Left lung (tissue), 10 donors: Measurements from ENCODE around the gene DDAH1. TPM values are rescaled to one million over a fixed set of nuclear protein-coding genes. Genes with fewer than 3 reads are reported as not detected.
A peak's percentile ranks its signal among the peaks of the same experiment; 100 is the strongest.
"Not testable (repeated sequence)": the region's sequence is repeated elsewhere in the genome, so short reads cannot be mapped to it uniquely, and the experiment has no call there.

Source experiments
- ATAC-seq: fragments of 200-7000 bp; cut with Tn5 transposase; one replicate; pipeline ENCODE4 v1.9.1; 2020; ENCODE audit warnings: moderate library complexity
- DNase-seq, 4 donors: peaks; one replicate each; pipeline ENCODE4 v3.0.0-alpha.2; 2013 to 2020
- H3K27ac ChIP-seq, 2 donors: fragments of 200-600 bp; sonication (generic) in 1 of 2; one replicate each; pipeline versions ENCODE4 v1.5.0 to v1.8.0; 2020 to 2021
- H3K27me3 ChIP-seq, 2 donors: fragments of 200-600 bp; sonication (generic) in 1 of 2; one replicate each; pipeline versions ENCODE4 v1.5.0 to v1.8.0; 2020 to 2021
- H3K36me3 ChIP-seq, 2 donors: fragments of 200-600 bp; sonication (generic) in 1 of 2; one replicate each; pipeline versions ENCODE4 v1.5.0 to v1.8.0; 2020 to 2021
- H3K4me1 ChIP-seq, 2 donors: fragments of 200-600 bp; one replicate each; pipeline ENCODE4 v1.8.0; 2021
- H3K4me3 ChIP-seq, 2 donors: fragments of 200-600 bp; sonication (generic) in 1 of 2; one replicate each; pipeline versions ENCODE4 v1.5.0 to v1.8.0; 2020 to 2021; ENCODE audit warnings: mild to moderate bottlenecking in 1 of 2
- H3K9me3 ChIP-seq, 2 donors: fragments of 200-600 bp; sonication (generic) in 1 of 2; one replicate each; pipeline versions ENCODE4 v1.5.0 to v1.8.0; 2020 to 2021
- intact Hi-C, 2 donors: fragments of 100-400 bp; cut with DNase I; formaldehyde crosslinking; loops; one replicate each; pipeline versions ENCODE4 v1.11.2 to v1.14.2; 2022
- polyA plus RNA-seq, 6 donors: library from polyadenylated mRNA; unstranded; fragments of 120-200 nt; gene quantifications; one replicate each; pipeline ENCODE4 v1.2.1, GENCODE V29; 2013; ENCODE audit not compliant: insufficient read length in 6 of 6
- total RNA-seq, 2 donors: library from RNA; stranded (reverse); fragmentation: NEBNext Ultra II Directional; extraction: Animal tissue kit (Norgen Biotek cat#: 25700); gene quantifications; one replicate each; pipeline ENCODE4 v1.2.1, GENCODE V29; 2021
- TF ChIP-seq, protein P1 (sequence below), 2 donors: fragments of 200-600 bp; sonication (generic) in 1 of 2; IDR thresholded peaks; one replicate each; pipeline versions ENCODE4 v1.5.0 to v1.8.0; 2021; ENCODE audit warnings: antibody characterized with exemption in 2 of 2
- donor health status: DM: no; HTN: yes; CAD: no.
- donor health status: DM: no; HTN: no; CAD: no.

DDAH1 gene
- total and polyA plus RNA-seq, 8 donors: 71.5 to 121 (median 89.8) TPM

- H3K36me3 ChIP-seq: no peaks in the 10 kb centered on the region
- H3K27me3 ChIP-seq: no peaks in the 10 kb centered on the region
- no peaks in the 10 kb centered on the region for H3K4me1 ChIP-seq
- TF ChIP-seq, protein P1, sequence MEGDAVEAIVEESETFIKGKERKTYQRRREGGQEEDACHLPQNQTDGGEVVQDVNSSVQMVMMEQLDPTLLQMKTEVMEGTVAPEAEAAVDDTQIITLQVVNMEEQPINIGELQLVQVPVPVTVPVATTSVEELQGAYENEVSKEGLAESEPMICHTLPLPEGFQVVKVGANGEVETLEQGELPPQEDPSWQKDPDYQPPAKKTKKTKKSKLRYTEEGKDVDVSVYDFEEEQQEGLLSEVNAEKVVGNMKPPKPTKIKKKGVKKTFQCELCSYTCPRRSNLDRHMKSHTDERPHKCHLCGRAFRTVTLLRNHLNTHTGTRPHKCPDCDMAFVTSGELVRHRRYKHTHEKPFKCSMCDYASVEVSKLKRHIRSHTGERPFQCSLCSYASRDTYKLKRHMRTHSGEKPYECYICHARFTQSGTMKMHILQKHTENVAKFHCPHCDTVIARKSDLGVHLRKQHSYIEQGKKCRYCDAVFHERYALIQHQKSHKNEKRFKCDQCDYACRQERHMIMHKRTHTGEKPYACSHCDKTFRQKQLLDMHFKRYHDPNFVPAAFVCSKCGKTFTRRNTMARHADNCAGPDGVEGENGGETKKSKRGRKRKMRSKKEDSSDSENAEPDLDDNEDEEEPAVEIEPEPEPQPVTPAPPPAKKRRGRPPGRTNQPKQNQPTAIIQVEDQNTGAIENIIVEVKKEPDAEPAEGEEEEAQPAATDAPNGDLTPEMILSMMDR (IDR thresholded peaks at IDR 0.05): no peak
- no peak for DNase-seq
- intact Hi-C loops: no loop called here
- no peaks in the 10 kb centered on the region for H3K9me3 ChIP-seq
- H3K4me3 ChIP-seq: no peak overlapping the region
- ATAC-seq: no peak
- H3K27ac ChIP-seq: no peak overlapping the region
These were observed 10.1 kb upstream of the DDAH1 start for GRCh38 chr1:85475055-85475454.

DNA sequence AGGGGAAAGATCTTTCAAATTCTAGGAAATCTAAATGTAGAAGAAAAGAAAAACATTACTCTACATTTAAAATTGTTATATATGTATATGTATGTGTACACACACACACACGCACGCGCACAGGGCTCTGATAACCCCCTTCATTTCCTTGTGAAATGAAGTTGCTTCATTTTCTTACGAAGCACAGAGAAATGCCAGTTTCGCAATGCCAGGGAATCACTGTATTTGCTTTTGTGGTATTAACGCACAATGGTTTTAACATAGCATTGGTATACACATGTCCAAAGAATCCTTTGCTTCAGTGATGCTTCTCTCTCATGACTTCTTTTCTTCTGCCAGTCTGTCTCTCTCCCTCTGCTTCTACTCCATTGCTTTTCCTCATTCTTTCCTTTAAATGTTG is 8.4 kb upstream of the DDAH1 start:
- TF ChIP-seq, protein P1 (IDR thresholded peaks at IDR 0.05): no peak
- ATAC-seq (no peak), DNase-seq (peak in 1 of 4 donors; percentile 59)
- H3K36me3 ChIP-seq: no peaks in the 10 kb centered on the region
- H3K9me3 ChIP-seq: no peaks in the 10 kb centered on the region
- intact Hi-C loops: no loop called here
- no peak overlapping the region for H3K27ac ChIP-seq
- no peak overlapping the region for H3K4me3 ChIP-seq
- H3K4me1 ChIP-seq: no peaks in the 10 kb centered on the region
- H3K27me3 ChIP-seq: no peaks in the 10 kb centered on the region

GRCh38 chr1:85471558-85471957 is 6.6 kb upstream of the DDAH1 start:
- H3K4me1 ChIP-seq: no peaks in the 10 kb centered on the region
- DNase-seq: no peak
- ATAC-seq: no peak
- no peak overlapping the region for H3K4me3 ChIP-seq
- no peaks in the 10 kb centered on the region for H3K36me3 ChIP-seq
- H3K27ac ChIP-seq: no peak overlapping the region
- H3K9me3 ChIP-seq: no peaks in the 10 kb centered on the region
- intact Hi-C loops: no loop called here
- TF ChIP-seq, protein P1 (IDR thresholded peaks at IDR 0.05): no peak
- H3K27me3 ChIP-seq: no peaks in the 10 kb centered on the region

- H3K27me3 ChIP-seq: peaks cover 0 to 11% of the 10 kb centered on the region in 2 donors
- H3K4me3 ChIP-seq, H3K36me3 ChIP-seq, ATAC-seq, H3K9me3 ChIP-seq, H3K4me1 ChIP-seq, DNase-seq, intact Hi-C loops, H3K27ac ChIP-seq: not testable (repeated sequence)
These were observed 5.2 kb upstream of the DDAH1 start for GRCh38 chr1:85470130-85470529.

DNA sequence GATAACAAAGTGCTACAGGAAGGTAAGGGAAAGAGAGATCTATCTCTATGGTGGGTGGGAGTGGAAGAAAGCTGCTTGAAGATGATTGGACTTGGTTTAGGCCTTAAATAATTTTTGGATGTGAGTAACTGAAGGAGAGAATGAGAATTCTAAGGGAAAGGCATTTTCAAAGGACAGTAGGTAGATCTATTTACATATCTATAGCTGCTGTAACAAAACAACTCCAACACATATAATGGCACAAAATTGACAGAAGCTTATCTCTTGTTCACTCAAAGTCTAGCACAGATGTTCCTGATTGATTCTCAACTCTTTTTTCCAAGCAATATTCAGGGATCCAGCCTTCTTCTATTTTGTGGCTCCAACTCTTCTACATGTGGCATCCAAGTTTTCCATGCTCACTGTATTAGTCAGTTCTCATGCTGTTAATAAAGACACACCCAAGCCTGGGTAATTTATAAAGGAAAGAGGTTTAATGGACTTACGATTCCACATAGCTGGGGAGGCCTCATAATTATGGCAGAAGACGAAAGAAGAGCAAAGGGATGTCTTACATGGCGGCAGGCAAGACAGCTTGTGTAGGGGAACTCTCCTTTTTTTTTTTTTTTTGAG is 3.1 kb upstream of the DDAH1 start:
- DNase-seq (no peak), ATAC-seq (no peak)
- TF ChIP-seq, protein P1 (IDR thresholded peaks at IDR 0.05): no peak
- intact Hi-C loops: no loop called here
- H3K9me3 ChIP-seq: no peaks in the 10 kb centered on the region
- peaks cover 0 to 28% of the 10 kb centered on the region in 2 donors for H3K27me3 ChIP-seq
- H3K36me3 ChIP-seq: no peaks in the 10 kb centered on the region
- H3K4me3 ChIP-seq: no peak overlapping the region
- no peak overlapping the region for H3K27ac ChIP-seq
- peaks cover 0 to 15% of the 10 kb centered on the region in 2 donors for H3K4me1 ChIP-seq

- TF ChIP-seq, protein P1 (IDR thresholded peaks at IDR 0.05): no peak
- H3K9me3 ChIP-seq: no peaks in the 10 kb centered on the region
- H3K4me3 ChIP-seq: no peak overlapping the region
- intact Hi-C loops: no loop called here
- peaks cover 0 to 15% of the 10 kb centered on the region in 2 donors for H3K4me1 ChIP-seq
- peaks cover 0 to 28% of the 10 kb centered on the region in 2 donors for H3K27me3 ChIP-seq
- no peak for ATAC-seq
- no peaks in the 10 kb centered on the region for H3K36me3 ChIP-seq
- DNase-seq: no peak
- H3K27ac ChIP-seq: no peak overlapping the region
These were observed 2.1 kb upstream of the DDAH1 start for GRCh38 chr1:85467036-85467435.
